WTC11 (cell line): ENCODE measurements around the gene HOXB5. TPM values are rescaled to one million over a fixed set of nuclear protein-coding genes. Genes with fewer than 3 reads are reported as not detected.

Experiments used
- ATAC-seq: fragments of 200-7000 bp; cut with Tn5 transposase; 2 replicates; pipeline ENCODE4 v1.10.0; 2021; ENCODE audit warnings: mild to moderate bottlenecking, moderate library complexity
- CTCF ChIA-PET: fragments of 300-600 bp; sonication (Branson Sonifier 250); formaldehyde crosslinking; loops from one replicate; lab custom pipeline; 2021; ENCODE audit warnings: antibody characterized with exemption; lab: Charles Lee
- POLR2A ChIA-PET: fragments of 350-600 bp; sonication (Branson Sonifier 250); formaldehyde crosslinking; loops from one replicate; lab custom pipeline; 2021; ENCODE audit warnings: antibody characterized with exemption; lab: Charles Lee
- DNase-seq: peaks from one replicate; pipeline ENCODE4 v3.0.0; 2021; ENCODE audit warnings: low spot score
- H3K27ac Mint-ChIP-seq: 2 replicates; pipeline ENCODE4 v1.8.0; 2021; ENCODE audit warnings: mixed read lengths
- H3K27me3 Mint-ChIP-seq: 2 replicates; pipeline ENCODE4 v1.8.0; 2021; ENCODE audit warnings: low read depth, mild to moderate bottlenecking, moderate library complexity, mixed read lengths
- H3K36me3 Mint-ChIP-seq: 2 replicates; pipeline ENCODE4 v1.8.0; 2021; ENCODE audit warnings: mixed read lengths
- H3K4me1 Mint-ChIP-seq: 2 replicates; pipeline ENCODE4 v1.8.0; 2022; ENCODE audit warnings: mixed read lengths
- H3K4me3 Mint-ChIP-seq: 2 replicates; pipeline ENCODE4 v1.8.0; 2021; ENCODE audit warnings: mild to moderate bottlenecking, moderate library complexity, mixed read lengths
- H3K9me3 Mint-ChIP-seq: 2 replicates; pipeline ENCODE4 v1.8.0; 2021; ENCODE audit warnings: mixed read lengths
- ATF1 ChIP-seq: sonication (generic); formaldehyde crosslinking; IDR thresholded peaks from 2 replicates; pipeline ENCODE4 v1.8.1; 2023; ENCODE audit warnings: mild to moderate bottlenecking, moderate library complexity, missing genetic modification reagents
- CBFB ChIP-seq: sonication (generic); formaldehyde crosslinking; IDR thresholded peaks from 2 replicates; pipeline ENCODE4 v1.8.1; 2022; ENCODE audit warnings: mild to moderate bottlenecking, low read depth, missing genetic modification reagents
- GRHL2 ChIP-seq: fragments of 250-450 bp; sonication (Bioruptor Pico); IDR thresholded peaks from 2 replicates; pipeline ENCODE4 v1.8.0; 2022; ENCODE audit warnings: mild to moderate bottlenecking, moderate library complexity; ENCODE audit not compliant: insufficient replicate concordance, severe bottlenecking
- HMGA2 ChIP-seq: fragments of 250-450 bp; sonication (Bioruptor Pico); IDR thresholded peaks from 2 replicates; pipeline ENCODE4 v1.4.0; 2021; ENCODE audit warnings: mild to moderate bottlenecking, moderate library complexity
- NR1H2 ChIP-seq: sonication (generic); formaldehyde crosslinking; IDR thresholded peaks from 2 replicates; pipeline ENCODE4 v1.9.0; 2021; ENCODE audit warnings: mild to moderate bottlenecking, moderate library complexity, missing genetic modification reagents
- OVOL2 ChIP-seq: fragments of 250-450 bp; sonication (Bioruptor Pico); IDR thresholded peaks from 2 replicates; pipeline ENCODE4 v1.9.0; 2021; ENCODE audit warnings: mild to moderate bottlenecking, borderline replicate concordance
- PREB ChIP-seq: sonication (generic); formaldehyde crosslinking; IDR thresholded peaks from 2 replicates; pipeline ENCODE4 v1.8.1; 2022; ENCODE audit warnings: mild to moderate bottlenecking, missing genetic modification reagents, moderate library complexity, borderline replicate concordance
- PRRX2 ChIP-seq: fragments of 250-450 bp; sonication (Bioruptor Pico); IDR thresholded peaks from 2 replicates; pipeline ENCODE4 v1.8.0; 2021; ENCODE audit warnings: mild to moderate bottlenecking
- SMAD3 ChIP-seq: sonication (generic); formaldehyde crosslinking; IDR thresholded peaks from 2 replicates; pipeline ENCODE4 v1.8.0; 2022; ENCODE audit warnings: missing genetic modification reagents, mild to moderate bottlenecking, borderline replicate concordance
- TP53 ChIP-seq: sonication (generic); formaldehyde crosslinking; IDR thresholded peaks from 2 replicates; pipeline ENCODE4 v1.8.1; 2023; ENCODE audit warnings: mild to moderate bottlenecking, missing genetic modification reagents
- USF1 ChIP-seq: sonication (generic); formaldehyde crosslinking; IDR thresholded peaks from 2 replicates; pipeline ENCODE4 v1.8.0; 2022; ENCODE audit warnings: mild to moderate bottlenecking, missing genetic modification reagents
- ZNF281 ChIP-seq: sonication (generic); formaldehyde crosslinking; IDR thresholded peaks from 2 replicates; pipeline ENCODE4 v1.8.0; 2023; ENCODE audit warnings: mild to moderate bottlenecking, missing genetic modification reagents
- ZNF396 ChIP-seq: fragments of 250-450 bp; sonication (Bioruptor Pico); IDR thresholded peaks from 2 replicates; pipeline ENCODE4 v1.8.0; 2021; ENCODE audit warnings: mild to moderate bottlenecking, moderate library complexity, borderline replicate concordance
- ZNF416 ChIP-seq: fragments of 250-450 bp; sonication (Bioruptor Pico); IDR thresholded peaks from 2 replicates; pipeline ENCODE4 v1.9.0; 2021; ENCODE audit warnings: mild to moderate bottlenecking, inconsistent platforms
- total RNA-seq: library from RNA; stranded (reverse); gene quantifications from 3 replicates; pipeline ENCODE4 v1.2.3, GENCODE V29; 2021
- TF ChIP-seq, protein P1 (sequence below): fragments of 250-450 bp; sonication (Bioruptor Pico); IDR thresholded peaks from 2 replicates; pipeline ENCODE4 v1.9.0; 2021; ENCODE audit warnings: mild to moderate bottlenecking, borderline replicate concordance
- TF ChIP-seq, protein P2 (sequence below): sonication (generic); formaldehyde crosslinking; IDR thresholded peaks from 2 replicates; pipeline ENCODE4 v1.8.1; 2023; ENCODE audit warnings: mild to moderate bottlenecking, missing genetic modification reagents

Gene HOXB5
- total RNA-seq, 1 experiment from 2014 or later = not detected

DNA sequence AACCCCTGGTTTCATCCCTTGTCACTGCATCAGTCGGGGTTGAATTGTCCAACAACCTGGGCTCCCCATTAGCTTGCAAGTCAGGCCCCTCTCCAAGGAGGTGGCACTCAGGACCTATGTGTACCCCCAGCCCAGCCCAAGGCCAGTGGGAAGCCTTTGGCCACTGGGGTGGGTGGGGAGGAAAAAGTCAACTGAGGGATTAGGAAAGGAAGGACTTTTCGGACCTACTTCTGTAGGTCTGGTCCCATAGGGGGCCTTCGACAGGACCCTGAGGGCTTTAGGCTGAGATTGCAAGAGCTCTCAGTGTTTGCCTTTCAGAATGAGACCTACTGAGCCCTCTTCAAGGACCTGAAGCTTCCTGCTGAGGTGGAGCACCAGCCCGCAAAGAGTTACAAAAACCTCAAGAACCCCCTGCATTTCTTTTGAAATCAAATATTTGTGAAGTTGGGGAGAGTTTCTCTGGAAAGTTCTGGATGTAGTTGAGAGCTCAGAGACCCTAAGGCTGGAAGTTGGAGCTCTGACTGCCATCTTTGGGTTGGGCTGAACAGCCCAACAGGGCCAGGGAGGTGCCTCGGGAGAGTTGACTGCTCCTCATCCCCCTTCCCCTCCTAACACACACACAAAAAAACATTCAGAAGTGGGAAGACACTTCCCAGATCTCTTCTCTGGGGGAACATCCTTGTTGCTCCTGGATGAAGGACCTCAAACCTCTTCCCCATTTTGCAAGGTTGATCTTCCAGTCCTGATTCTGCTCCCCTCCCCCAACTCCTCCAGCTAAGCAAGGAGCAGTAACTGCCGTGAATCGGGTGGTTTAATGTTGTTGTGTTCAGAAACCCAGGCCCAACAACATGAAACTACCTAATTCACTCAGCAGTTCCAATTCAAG is 38.4 kb upstream of the HOXB5 start (continued):
- no peak for TF ChIP-seq ZNF281
- TF ChIP-seq, protein P1, sequence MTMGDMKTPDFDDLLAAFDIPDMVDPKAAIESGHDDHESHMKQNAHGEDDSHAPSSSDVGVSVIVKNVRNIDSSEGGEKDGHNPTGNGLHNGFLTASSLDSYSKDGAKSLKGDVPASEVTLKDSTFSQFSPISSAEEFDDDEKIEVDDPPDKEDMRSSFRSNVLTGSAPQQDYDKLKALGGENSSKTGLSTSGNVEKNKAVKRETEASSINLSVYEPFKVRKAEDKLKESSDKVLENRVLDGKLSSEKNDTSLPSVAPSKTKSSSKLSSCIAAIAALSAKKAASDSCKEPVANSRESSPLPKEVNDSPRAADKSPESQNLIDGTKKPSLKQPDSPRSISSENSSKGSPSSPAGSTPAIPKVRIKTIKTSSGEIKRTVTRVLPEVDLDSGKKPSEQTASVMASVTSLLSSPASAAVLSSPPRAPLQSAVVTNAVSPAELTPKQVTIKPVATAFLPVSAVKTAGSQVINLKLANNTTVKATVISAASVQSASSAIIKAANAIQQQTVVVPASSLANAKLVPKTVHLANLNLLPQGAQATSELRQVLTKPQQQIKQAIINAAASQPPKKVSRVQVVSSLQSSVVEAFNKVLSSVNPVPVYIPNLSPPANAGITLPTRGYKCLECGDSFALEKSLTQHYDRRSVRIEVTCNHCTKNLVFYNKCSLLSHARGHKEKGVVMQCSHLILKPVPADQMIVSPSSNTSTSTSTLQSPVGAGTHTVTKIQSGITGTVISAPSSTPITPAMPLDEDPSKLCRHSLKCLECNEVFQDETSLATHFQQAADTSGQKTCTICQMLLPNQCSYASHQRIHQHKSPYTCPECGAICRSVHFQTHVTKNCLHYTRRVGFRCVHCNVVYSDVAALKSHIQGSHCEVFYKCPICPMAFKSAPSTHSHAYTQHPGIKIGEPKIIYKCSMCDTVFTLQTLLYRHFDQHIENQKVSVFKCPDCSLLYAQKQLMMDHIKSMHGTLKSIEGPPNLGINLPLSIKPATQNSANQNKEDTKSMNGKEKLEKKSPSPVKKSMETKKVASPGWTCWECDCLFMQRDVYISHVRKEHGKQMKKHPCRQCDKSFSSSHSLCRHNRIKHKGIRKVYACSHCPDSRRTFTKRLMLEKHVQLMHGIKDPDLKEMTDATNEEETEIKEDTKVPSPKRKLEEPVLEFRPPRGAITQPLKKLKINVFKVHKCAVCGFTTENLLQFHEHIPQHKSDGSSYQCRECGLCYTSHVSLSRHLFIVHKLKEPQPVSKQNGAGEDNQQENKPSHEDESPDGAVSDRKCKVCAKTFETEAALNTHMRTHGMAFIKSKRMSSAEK = no peak
- TF ChIP-seq TP53 = no peak
- TF ChIP-seq ZNF416 = no peak
- TF ChIP-seq GRHL2 (CRISPR knock-in tag) = no peak
- TF ChIP-seq NR1H2 (CRISPR knock-in tag) = no peak
- TF ChIP-seq HMGA2 (CRISPR knock-in tag) = no peak
- TF ChIP-seq, all 79 proteins: peak for 0

- H3K4me1 Mint-ChIP-seq = peaks cover 20% of the 10 kb centered on the region
- DNase-seq (no peak), ATAC-seq (no peak)
- H3K9me3 Mint-ChIP-seq = no peaks in the 10 kb centered on the region
- no peaks in the 10 kb centered on the region; the same call in 1 of the 2 replicates for H3K36me3 Mint-ChIP-seq
- H3K4me3 Mint-ChIP-seq = no peak overlapping the region
- CTCF ChIA-PET = interaction anchor here (0.7 kb wide), 1 partner anchor 10 kb away, joined by 3 read pairs; no protein-coding TSS in a partner anchor
- TF ChIP-seq ATF1 (CRISPR knock-in tag) = no peak
- TF ChIP-seq OVOL2 = no peak
- TF ChIP-seq USF1 (CRISPR knock-in tag) = no peak
- H3K27ac Mint-ChIP-seq = no peak overlapping the region
- POLR2A ChIA-PET = no interaction called here
- H3K27me3 Mint-ChIP-seq = peaks cover 100% of the 10 kb centered on the region; the same call in 1 of the 2 replicates
Measured at GRCh38 chr17:48630925-48631692, 37.5 kb upstream of the HOXB5 start.

DNA sequence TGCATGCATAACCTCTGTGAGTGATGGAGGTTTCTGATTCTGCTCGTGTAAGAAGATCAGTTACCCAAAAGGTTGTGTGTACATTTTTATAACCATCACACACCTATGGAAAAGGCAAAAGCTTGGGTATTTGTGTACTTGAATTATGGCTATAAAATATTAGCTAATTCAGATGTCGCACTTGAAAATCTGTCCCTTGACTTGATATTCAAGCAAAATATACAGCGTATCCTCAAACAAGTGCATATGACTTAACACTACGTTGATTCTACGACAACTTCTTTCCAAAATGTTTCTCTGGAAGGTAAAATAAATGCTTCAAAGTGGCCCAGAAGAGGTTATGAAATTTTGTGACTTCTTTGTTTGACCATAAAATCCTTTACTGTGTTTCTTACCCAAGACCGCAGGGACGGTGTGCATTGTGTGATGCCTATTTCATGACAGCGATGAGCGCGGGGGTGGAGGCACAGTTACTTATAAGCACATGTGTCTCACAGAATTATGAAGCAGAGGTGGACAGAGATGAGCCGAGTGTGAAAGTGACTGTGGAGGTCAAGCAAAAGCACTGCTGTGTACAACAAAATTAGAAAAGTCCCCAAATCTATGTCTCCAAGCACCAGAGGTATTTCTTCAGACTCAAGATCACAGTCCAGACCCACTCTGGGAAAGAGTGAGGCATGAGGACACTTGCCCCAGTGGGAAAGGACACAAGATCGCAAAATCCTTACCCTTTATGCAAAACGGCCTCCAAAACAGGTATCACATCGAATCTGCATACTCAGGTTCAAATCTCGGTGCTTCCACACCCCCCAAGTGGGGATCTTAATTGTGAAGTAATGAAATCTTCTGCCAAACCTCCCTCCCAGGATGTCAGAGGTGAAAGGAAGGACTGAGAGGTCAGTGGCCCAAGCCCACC is 36.7 kb upstream of the HOXB5 start:
- Mint-ChIP-seq H3K9me3 (no peaks in the 10 kb centered on the region), H3K4me3 (no peak overlapping the region), H3K4me1 (peaks cover 23% of the 10 kb centered on the region), H3K27ac (no peak overlapping the region), H3K36me3 (no peaks in the 10 kb centered on the region; the same call in 1 of the 2 replicates), H3K27me3 (peaks cover 100% of the 10 kb centered on the region; the same call in 1 of the 2 replicates)
- no peak for ATAC-seq
- POLR2A ChIA-PET = no interaction called here
- no peak for DNase-seq
- CTCF ChIA-PET = no interaction called here
- no peak for TF ChIP-seq PREB (CRISPR knock-in tag)
- no peak for TF ChIP-seq CBFB (CRISPR knock-in tag)
- TF ChIP-seq PRRX2 (CRISPR knock-in tag) = no peak
- TF ChIP-seq, protein P2, sequence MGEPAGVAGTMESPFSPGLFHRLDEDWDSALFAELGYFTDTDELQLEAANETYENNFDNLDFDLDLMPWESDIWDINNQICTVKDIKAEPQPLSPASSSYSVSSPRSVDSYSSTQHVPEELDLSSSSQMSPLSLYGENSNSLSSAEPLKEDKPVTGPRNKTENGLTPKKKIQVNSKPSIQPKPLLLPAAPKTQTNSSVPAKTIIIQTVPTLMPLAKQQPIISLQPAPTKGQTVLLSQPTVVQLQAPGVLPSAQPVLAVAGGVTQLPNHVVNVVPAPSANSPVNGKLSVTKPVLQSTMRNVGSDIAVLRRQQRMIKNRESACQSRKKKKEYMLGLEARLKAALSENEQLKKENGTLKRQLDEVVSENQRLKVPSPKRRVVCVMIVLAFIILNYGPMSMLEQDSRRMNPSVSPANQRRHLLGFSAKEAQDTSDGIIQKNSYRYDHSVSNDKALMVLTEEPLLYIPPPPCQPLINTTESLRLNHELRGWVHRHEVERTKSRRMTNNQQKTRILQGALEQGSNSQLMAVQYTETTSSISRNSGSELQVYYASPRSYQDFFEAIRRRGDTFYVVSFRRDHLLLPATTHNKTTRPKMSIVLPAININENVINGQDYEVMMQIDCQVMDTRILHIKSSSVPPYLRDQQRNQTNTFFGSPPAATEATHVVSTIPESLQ = no peak
- TF ChIP-seq USF1 (CRISPR knock-in tag) = no peak
- no peak for TF ChIP-seq NR1H2 (CRISPR knock-in tag)
- TF ChIP-seq SMAD3 (CRISPR knock-in tag) = no peak
- no peak for TF ChIP-seq ZNF396 (CRISPR knock-in tag)
